A549 (cell line): ENCODE results near the gene CNTNAP2.

ENCODE experiments used
- CEBPB ChIP-seq, 2 experiments: fragments of >200 bp in 1 of 2; sonication (Bioruptor Twin) in 1 of 2; formaldehyde crosslinking in 1 of 2; IDR thresholded peaks; 2 replicates each; pipeline ENCODE4 v1.6.1; 2012 to 2016
- CTCF ChIP-seq: fragments of >200 bp; sonication (Bioruptor Twin); formaldehyde crosslinking; IDR thresholded peaks from 3 replicates; pipeline ENCODE4 v1.5.1; 2016
- E2F6 ChIP-seq: IDR thresholded peaks from 2 replicates; pipeline ENCODE4 v1.6.1; 2012; ENCODE audit warnings: low read depth, borderline replicate concordance
- ELK1 ChIP-seq: fragments of 150-350 bp; IDR thresholded peaks from 2 replicates; pipeline ENCODE4 v1.6.1; 2014; ENCODE audit warnings: low read depth, mild to moderate bottlenecking, low read length
- FOXS1 ChIP-seq: fragments of 250-450 bp; sonication (Bioruptor Pico); IDR thresholded peaks from 2 replicates; pipeline ENCODE4 v1.5.0; 2020; ENCODE audit warnings: mild to moderate bottlenecking, moderate library complexity
- KDM1A ChIP-seq: fragments of 200-600 bp; sonication (generic); IDR thresholded peaks from 2 replicates; pipeline ENCODE4 v1.6.1; 2016; ENCODE audit warnings: low read depth, mild to moderate bottlenecking
- POLR2A ChIP-seq: IDR thresholded peaks from 2 replicates; pipeline ENCODE4 v1.6.1; 2012; ENCODE audit warnings: mild to moderate bottlenecking, low read length
- RARB ChIP-seq: fragments of 250-450 bp; sonication (Bioruptor Pico); IDR thresholded peaks from 2 replicates; pipeline ENCODE4 v1.8.0; 2021; ENCODE audit warnings: mild to moderate bottlenecking, moderate library complexity
- RFX5 ChIP-seq: fragments of 450-650 bp; IDR thresholded peaks from 2 replicates; pipeline ENCODE4 v1.7.1; 2014; ENCODE audit warnings: antibody characterized with exemption, mild to moderate bottlenecking, moderate library complexity
- SMC3 ChIP-seq: fragments of >200 bp; sonication (Bioruptor Twin); formaldehyde crosslinking; IDR thresholded peaks from 3 replicates; pipeline ENCODE4 v1.6.1; 2018; ENCODE audit warnings: inconsistent platforms
- USF2 ChIP-seq: fragments of 450-650 bp; IDR thresholded peaks from 2 replicates; pipeline ENCODE4 v1.6.1; 2014; ENCODE audit warnings: antibody characterized with exemption

- no peak for TF ChIP-seq USF2
- TF ChIP-seq CTCF = no peak
- no peak for TF ChIP-seq CEBPB (IDR thresholded peaks at IDR 0.05)
- no peak for TF ChIP-seq KDM1A
- no peak for TF ChIP-seq POLR2A
- no peak for TF ChIP-seq FOXS1 (CRISPR knock-in tag)
- TF ChIP-seq RFX5 = no peak
- no peak for TF ChIP-seq E2F6
- no peak for TF ChIP-seq SMC3
- no peak for TF ChIP-seq ELK1
- no peak for TF ChIP-seq RARB
These were observed 675.0 kb downstream of the CNTNAP2 start for GRCh38 chr7:146791344-146792285.
